Neural crest cell (in vitro differentiated cells): ENCODE results near the gene NAPSA. TPM values are rescaled to one million over a fixed set of nuclear protein-coding genes. Genes with fewer than 3 reads are reported as not detected.

Source experiments
- DNase-seq: peaks from one replicate; pipeline ENCODE4 v3.0.0; 2021; ENCODE audit warnings: low read depth, mixed read lengths, low spot score
- H3K27ac Mint-ChIP-seq: one replicate; pipeline ENCODE4 v1.8.0; 2021; ENCODE audit warnings: mild to moderate bottlenecking, mixed read lengths; ENCODE audit not compliant: unreplicated experiment
- H3K27me3 Mint-ChIP-seq: 2 replicates; pipeline ENCODE4 v1.8.0; 2021; ENCODE audit warnings: low read depth, mild to moderate bottlenecking, mixed read lengths
- H3K36me3 Mint-ChIP-seq: 2 replicates; pipeline ENCODE4 v1.8.0; 2021; ENCODE audit warnings: low read depth, mild to moderate bottlenecking, mixed read lengths
- H3K4me1 Mint-ChIP-seq: 2 replicates; pipeline ENCODE4 v1.8.0; 2021; ENCODE audit warnings: mixed read lengths
- H3K4me3 Mint-ChIP-seq: one replicate; pipeline ENCODE4 v1.8.0; 2021; ENCODE audit warnings: mild to moderate bottlenecking, mixed read lengths
- H3K9me3 Mint-ChIP-seq: 2 replicates; pipeline ENCODE4 v1.8.0; 2021; ENCODE audit warnings: mixed read lengths
- total RNA-seq: library from RNA; stranded (reverse); gene quantifications from 2 replicates; pipeline ENCODE4 v1.2.1, GENCODE V29; 2021
- TF ChIP-seq, protein P1 (sequence below): fragments of 200-600 bp; sonication (generic); conservative IDR thresholded peaks from 2 replicates; pipeline ENCODE4 v1.5.0; 2021; ENCODE audit warnings: antibody characterized with exemption, mild to moderate bottlenecking

The NAPSA gene
- total RNA-seq, 1 donor from 2014 or later: 1.0 TPM

DNA sequence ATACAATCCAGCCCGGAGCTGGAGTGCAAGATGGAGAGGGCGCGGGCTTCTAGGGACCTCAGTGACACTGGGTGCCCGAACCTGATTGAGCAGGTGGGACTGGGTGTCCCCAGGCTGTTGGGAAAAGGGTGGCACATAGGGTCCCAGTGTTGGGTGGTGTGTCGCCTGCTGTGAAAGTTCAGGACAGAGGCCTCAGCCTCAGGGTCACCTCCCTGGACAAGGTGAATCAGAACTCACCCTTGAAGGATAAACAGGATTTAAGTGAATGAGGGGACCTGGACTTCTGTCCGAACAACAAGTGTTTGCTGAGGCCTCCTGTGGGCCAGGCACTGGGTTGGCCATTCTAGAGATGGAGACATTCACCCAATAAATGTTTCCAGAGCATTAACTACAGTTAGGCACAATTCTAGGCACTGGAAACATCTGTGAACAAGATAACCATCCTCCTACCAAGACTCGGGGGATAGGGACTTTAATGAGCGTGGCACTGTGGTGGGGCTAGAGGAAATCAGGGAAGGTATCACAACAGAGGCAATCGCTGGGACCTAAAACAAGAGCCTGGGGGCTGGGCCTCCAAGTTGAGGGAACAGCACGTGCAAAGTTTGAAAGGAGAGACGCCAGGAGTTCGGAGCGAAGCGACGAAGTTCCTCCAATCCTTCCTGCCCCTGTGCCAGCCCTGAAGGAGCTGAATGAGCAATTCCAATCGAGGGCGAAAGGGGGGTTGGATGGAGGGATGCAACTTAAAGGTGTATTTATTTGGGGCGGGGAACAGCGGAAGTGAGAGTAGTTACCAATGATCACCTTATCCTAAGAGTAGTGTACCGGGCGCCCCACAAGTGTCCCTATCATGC, 17.8 kb upstream of the NAPSA start:
- no peaks in the 10 kb centered on the region for H3K9me3 Mint-ChIP-seq
- peak overlapping the region; percentile 90 for H3K27ac Mint-ChIP-seq
- H3K27me3 Mint-ChIP-seq: peaks cover 6% of the 10 kb centered on the region
- H3K4me1 Mint-ChIP-seq: peaks cover 32% of the 10 kb centered on the region
- no peak for DNase-seq
- peak overlapping the region; percentile 99 for H3K4me3 Mint-ChIP-seq
- peaks cover 9% of the 10 kb centered on the region for H3K36me3 Mint-ChIP-seq
- TF ChIP-seq, protein P1, sequence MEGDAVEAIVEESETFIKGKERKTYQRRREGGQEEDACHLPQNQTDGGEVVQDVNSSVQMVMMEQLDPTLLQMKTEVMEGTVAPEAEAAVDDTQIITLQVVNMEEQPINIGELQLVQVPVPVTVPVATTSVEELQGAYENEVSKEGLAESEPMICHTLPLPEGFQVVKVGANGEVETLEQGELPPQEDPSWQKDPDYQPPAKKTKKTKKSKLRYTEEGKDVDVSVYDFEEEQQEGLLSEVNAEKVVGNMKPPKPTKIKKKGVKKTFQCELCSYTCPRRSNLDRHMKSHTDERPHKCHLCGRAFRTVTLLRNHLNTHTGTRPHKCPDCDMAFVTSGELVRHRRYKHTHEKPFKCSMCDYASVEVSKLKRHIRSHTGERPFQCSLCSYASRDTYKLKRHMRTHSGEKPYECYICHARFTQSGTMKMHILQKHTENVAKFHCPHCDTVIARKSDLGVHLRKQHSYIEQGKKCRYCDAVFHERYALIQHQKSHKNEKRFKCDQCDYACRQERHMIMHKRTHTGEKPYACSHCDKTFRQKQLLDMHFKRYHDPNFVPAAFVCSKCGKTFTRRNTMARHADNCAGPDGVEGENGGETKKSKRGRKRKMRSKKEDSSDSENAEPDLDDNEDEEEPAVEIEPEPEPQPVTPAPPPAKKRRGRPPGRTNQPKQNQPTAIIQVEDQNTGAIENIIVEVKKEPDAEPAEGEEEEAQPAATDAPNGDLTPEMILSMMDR: no peak

DNA sequence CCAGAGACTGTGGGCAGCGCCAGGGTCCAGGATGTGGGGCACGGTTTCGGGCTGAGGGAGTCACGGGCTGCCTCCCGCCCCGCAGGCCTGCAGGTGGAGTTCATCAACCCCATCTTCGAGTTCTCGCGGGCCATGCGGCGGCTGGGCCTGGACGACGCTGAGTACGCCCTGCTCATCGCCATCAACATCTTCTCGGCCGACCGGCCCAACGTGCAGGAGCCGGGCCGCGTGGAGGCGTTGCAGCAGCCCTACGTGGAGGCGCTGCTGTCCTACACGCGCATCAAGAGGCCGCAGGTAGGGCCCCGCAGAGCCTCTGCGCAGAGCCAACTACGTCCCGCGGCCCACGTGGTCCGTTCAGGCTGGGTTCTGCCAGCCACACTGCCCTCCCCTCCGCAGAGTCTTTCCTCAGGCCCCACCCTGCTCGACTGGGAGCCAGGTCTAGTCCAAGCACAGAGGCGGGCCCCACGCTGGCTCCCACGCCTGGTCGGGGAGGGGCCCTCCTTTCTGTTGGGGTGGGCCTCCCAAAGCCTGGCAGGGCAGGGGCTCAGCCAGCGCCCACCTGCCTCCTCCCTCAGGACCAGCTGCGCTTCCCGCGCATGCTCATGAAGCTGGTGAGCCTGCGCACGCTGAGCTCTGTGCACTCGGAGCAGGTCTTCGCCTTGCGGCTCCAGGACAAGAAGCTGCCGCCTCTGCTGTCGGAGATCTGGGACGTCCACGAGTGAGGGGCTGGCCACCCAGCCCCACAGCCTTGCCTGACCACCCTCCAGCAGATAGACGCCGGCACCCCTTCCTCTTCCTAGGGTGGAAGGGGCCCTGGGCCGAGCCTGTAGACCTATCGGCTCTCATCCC, 16.7 kb upstream of the NAPSA start:
- H3K27ac Mint-ChIP-seq: no peak overlapping the region
- no peak for DNase-seq
- H3K27me3 Mint-ChIP-seq: peaks cover 6% of the 10 kb centered on the region
- TF ChIP-seq, protein P1: no peak
- peak overlapping the region; percentile 99 for H3K4me3 Mint-ChIP-seq
- H3K9me3 Mint-ChIP-seq: no peaks in the 10 kb centered on the region
- peaks cover 3% of the 10 kb centered on the region for H3K36me3 Mint-ChIP-seq
- peaks cover 27% of the 10 kb centered on the region for H3K4me1 Mint-ChIP-seq

DNA sequence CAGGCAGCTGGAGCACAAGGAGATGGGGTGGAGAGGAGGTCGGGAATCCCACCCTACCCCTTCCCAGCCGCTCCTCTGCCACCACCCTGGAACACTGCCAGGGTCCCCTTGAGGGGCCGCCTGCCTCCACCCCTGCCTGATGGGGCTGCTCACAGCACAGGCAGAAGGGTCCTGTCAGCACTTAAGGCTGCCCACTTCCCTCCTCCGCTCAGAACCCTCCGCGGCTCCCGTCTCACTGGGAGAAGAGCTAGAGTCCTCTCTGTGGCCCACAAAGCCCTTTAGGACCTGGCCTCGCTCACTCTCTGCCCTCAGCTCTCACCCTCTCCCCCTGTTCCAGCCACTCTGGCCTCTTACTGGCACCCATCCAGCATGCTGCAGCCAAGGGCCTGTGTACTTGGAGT, 15.3 kb upstream of the NAPSA start:
- Mint-ChIP-seq H3K27ac (peak overlapping the region; percentile 57), H3K27me3 (peaks cover 6% of the 10 kb centered on the region), H3K4me1 (peaks cover 30% of the 10 kb centered on the region), H3K9me3 (no peaks in the 10 kb centered on the region), H3K36me3 (peaks cover 3% of the 10 kb centered on the region), H3K4me3 (peak overlapping the region; percentile 73)
- TF ChIP-seq, protein P1: no peak
- DNase-seq: no peak

DNA sequence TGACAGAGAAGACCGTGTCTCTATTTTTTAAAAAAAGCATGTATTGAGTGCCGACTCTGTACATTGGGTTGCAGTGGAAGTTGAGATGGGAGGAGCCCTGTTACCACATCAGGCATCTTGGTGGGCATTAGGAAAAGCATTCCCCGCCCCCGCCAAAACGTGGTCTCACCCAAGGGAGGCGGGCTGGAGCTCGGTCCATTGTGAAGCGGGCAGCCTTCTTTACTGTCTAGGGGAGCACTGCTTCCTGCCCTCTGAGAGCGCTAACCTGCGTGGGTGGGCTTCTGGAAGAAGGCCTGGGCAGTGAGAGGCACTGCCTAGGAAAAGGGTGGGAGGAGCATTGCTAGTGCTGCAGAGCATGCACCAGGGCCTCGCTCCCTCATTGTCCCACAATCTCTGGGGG, 14.7 kb upstream of the NAPSA start:
- TF ChIP-seq, protein P1: no peak
- Mint-ChIP-seq H3K27ac (no peak overlapping the region), H3K36me3 (peaks cover 3% of the 10 kb centered on the region), H3K4me1 (peaks cover 26% of the 10 kb centered on the region), H3K27me3 (peaks cover 6% of the 10 kb centered on the region), H3K9me3 (no peaks in the 10 kb centered on the region), H3K4me3 (peak overlapping the region; percentile 46)
- no peak for DNase-seq

DNA sequence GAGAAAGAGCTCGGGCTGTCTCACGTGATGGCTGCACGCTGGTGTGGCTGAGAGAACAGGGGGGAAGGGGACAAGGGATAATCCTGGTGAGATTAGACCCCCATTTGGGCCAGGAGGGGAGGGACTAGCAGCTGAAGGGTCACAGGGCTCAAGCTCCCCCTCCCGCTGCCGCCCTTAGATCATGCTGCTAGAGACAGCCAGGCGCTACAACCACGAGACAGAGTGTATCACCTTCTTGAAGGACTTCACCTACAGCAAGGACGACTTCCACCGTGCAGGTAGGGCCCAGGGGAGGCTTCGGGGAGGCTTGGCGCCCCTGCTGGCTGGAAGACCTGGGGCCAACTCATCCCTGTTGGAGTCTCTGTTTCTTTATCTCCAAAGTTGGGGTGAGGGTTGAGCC, 14.2 kb upstream of the NAPSA start:
- peak overlapping the region; percentile 54 for H3K4me3 Mint-ChIP-seq
- no peaks in the 10 kb centered on the region for H3K9me3 Mint-ChIP-seq
- H3K27ac Mint-ChIP-seq: no peak overlapping the region
- no peak for DNase-seq
- H3K27me3 Mint-ChIP-seq: peaks cover 6% of the 10 kb centered on the region
- H3K4me1 Mint-ChIP-seq: peaks cover 21% of the 10 kb centered on the region
- peaks cover 3% of the 10 kb centered on the region for H3K36me3 Mint-ChIP-seq
- TF ChIP-seq, protein P1: no peak
